Lung (tissue), 16 donors: Measurements from ENCODE around the gene ARL8A. TPM values are rescaled to one million over a fixed set of nuclear protein-coding genes. Genes with fewer than 3 reads are reported as not detected.

Experiments
- ATAC-seq: fragments of 200-7000 bp; cut with Tn5 transposase; one replicate; pipeline ENCODE4 v1.9.1; 2020; ENCODE audit warnings: moderate number of reproducible peaks; ENCODE audit not compliant: insufficient read depth, low FRiP score
- DNase-seq, 3 donors: peaks; one replicate each; pipeline ENCODE4 v3.0.0-alpha.2; 2013 to 2017
- H3K27ac ChIP-seq, 2 donors: one replicate each; pipeline ENCODE4 v1.5.1; 2013; ENCODE audit warnings: mild to moderate bottlenecking in 2 of 2, moderate library complexity in 2 of 2, control low read depth in 1 of 2, inconsistent platforms in 1 of 2, low read depth in 1 of 2, low read length in 1 of 2
- H3K27me3 ChIP-seq, 3 donors: one replicate each; pipeline ENCODE4 v1.5.1; 2013; ENCODE audit warnings: low read length in 2 of 3; ENCODE audit not compliant: control insufficient read depth in 3 of 3, insufficient read depth in 3 of 3
- H3K36me3 ChIP-seq, 4 donors: one replicate each; pipeline ENCODE4 v1.5.1; 2013; ENCODE audit warnings: low read length in 4 of 4, mild to moderate bottlenecking in 1 of 4, moderate library complexity in 1 of 4; ENCODE audit not compliant: control insufficient read depth in 4 of 4, insufficient read depth in 4 of 4
- H3K4me1 ChIP-seq, 5 donors: one replicate each; pipeline ENCODE4 v1.5.1; 2013; ENCODE audit warnings: low read length in 5 of 5, mild to moderate bottlenecking in 2 of 5, moderate library complexity in 1 of 5; ENCODE audit not compliant: control insufficient read depth in 5 of 5, insufficient read depth in 5 of 5
- H3K4me3 ChIP-seq: one replicate; pipeline ENCODE4 v1.5.1; 2013; ENCODE audit warnings: mild to moderate bottlenecking, control low read depth, moderate library complexity
- H3K9ac ChIP-seq, 2 donors: one replicate each; pipeline ENCODE4 v1.5.1; 2013; ENCODE audit warnings: low read length in 2 of 2, control low read depth in 1 of 2; ENCODE audit not compliant: insufficient read depth in 1 of 2
- H3K9me3 ChIP-seq, 4 donors: one replicate each; pipeline ENCODE4 v1.5.1; 2013; ENCODE audit warnings: low read length in 3 of 4, mild to moderate bottlenecking in 1 of 4, moderate library complexity in 1 of 4; ENCODE audit not compliant: control insufficient read depth in 4 of 4, insufficient read depth in 3 of 4
- CTCF ChIP-seq: IDR thresholded peaks from 2 replicates; pipeline ENCODE4 v1.5.1; 2012; ENCODE audit warnings: mild to moderate bottlenecking; ENCODE audit errors: control extremely low read depth, extremely low read depth
- WGBS, 2 donors: extraction: QIAGEN DNeasy Blood & Tissue Kit; methylation state at CpG; one replicate each; pipeline ENCODE4 v1.1.7; 2013; 5-methylcytosine and 5-hydroxymethylcytosine counted together
- long read RNA-seq, 5 donors: transcript quantifications; one replicate each; lab custom pipeline, GENCODE V29; 2026
- polyA plus RNA-seq, 2 donors: library from polyadenylated mRNA; stranded (reverse); fragments of 200-250 nt; gene quantifications; one replicate each; pipeline ENCODE4 v1.2.1, GENCODE V29; 2013
- total RNA-seq, 2 donors: library from RNA; depleted of rRNA in 1 of 2; stranded (reverse); fragments of >200 nt in 1 of 2; gene quantifications; one replicate each; pipeline ENCODE4 v1.2.1, GENCODE V29; 2014 to 2021
- donor health status: control.
- donor health status: control.
- donor health status: Bipolar disorder and iron deficiency.
- donor health status: healthy.
- donor health status: DM: yes; HTN: yes; CAD: no.

ARL8A gene
- total RNA-seq (10 to 100 TPM; 27.8 to 82.0 TPM), polyA plus RNA-seq (10 to 100 TPM; 43.6 to 54.0 TPM)
- long read RNA-seq, donor 1, transcript ARL8A-201 (7 exons, 1,793 nt): major isoform, 18 of 39 reads
- long read RNA-seq, donor 1, partial matches to known transcripts: 20 of 39 reads
- long read RNA-seq, donor 1, other reads (novel, unspliced or antisense): 0 of 39 reads
- long read RNA-seq, donor 2, transcript ARL8A-201 (7 exons, 1,793 nt): major isoform, 11 of 11 reads
- long read RNA-seq, donor 2, partial matches to known transcripts: 0 of 11 reads
- long read RNA-seq, donor 2, other reads (novel, unspliced or antisense): 0 of 11 reads
- long read RNA-seq, donor 3, transcript ARL8A-201 (7 exons, 1,793 nt): major isoform, 13 of 14 reads
- long read RNA-seq, donor 3, partial matches to known transcripts: 0 of 14 reads
- long read RNA-seq, donor 3, other reads (novel, unspliced or antisense): 0 of 14 reads
- long read RNA-seq, donor 4, transcript ARL8A-201 (7 exons, 1,793 nt): major isoform, 7 of 7 reads
- long read RNA-seq, donor 4, partial matches to known transcripts: 0 of 7 reads
- long read RNA-seq, donor 4, other reads (novel, unspliced or antisense): 0 of 7 reads
- long read RNA-seq, donor 5, transcript ARL8A-201 (7 exons, 1,793 nt): major isoform, 19 of 20 reads
- long read RNA-seq, donor 5, partial matches to known transcripts: 0 of 20 reads
- long read RNA-seq, donor 5, other reads (novel, unspliced or antisense): 0 of 20 reads

- DNase-seq: peak; percentile 60 to 73 (median 70)
Observed at GRCh38 chr1:202144402-202145067, at the start of gene ARL8A. TSS of gene ARL8A (minus strand) at chr1:202144737. CDS start at chr1:202144572, 165 bp downstream.

GRCh38 chr1:202194328-202194648 lies 49.8 kb upstream of the ARL8A start:
- DNase-seq: no peak
- H3K27ac ChIP-seq: no peak overlapping the region
- WGBS, 2 donors: 51 to 55% methylated on average over 7 to 11 of the region's 11 CpGs

More at GRCh38 chr1:202144402-202145067, at the start of gene ARL8A:
- peaks cover 0 to 18% (median 3%) of the 10 kb centered on the region in 5 donors for H3K4me1 ChIP-seq
- no peaks in the 10 kb centered on the region for H3K27me3 ChIP-seq
- peak within 1 kb of the TSS; percentile 95 for H3K4me3 ChIP-seq
- TF ChIP-seq CTCF: no peak
- H3K9me3 ChIP-seq: no peaks in the 10 kb centered on the region
- H3K9ac ChIP-seq: peak within 1 kb of the TSS; percentile 31 to 61
- 0 to 1% methylated on average over 61 to 82 of the region's 82 CpGs for WGBS, 2 donors
- H3K36me3 ChIP-seq: no peaks in the 10 kb centered on the region
- peak; percentile 78 for ATAC-seq
- H3K27ac ChIP-seq: peak within 1 kb of the TSS; percentile 95 to 96

GRCh38 chr1:202193614-202194327 lies 49.2 kb upstream of the ARL8A start, which contains the start of gene LGR6:
TSS of gene LGR6 (plus strand) at chr1:202193799. CDS start at chr1:202193990, 191 bp downstream.
- no peak for TF ChIP-seq CTCF
- no peak within 1 kb of the TSS for H3K4me3 ChIP-seq
- 4 to 8% methylated on average over 26 to 61 of the region's 61 CpGs for WGBS, 2 donors
- H3K36me3 ChIP-seq: no peaks in the 10 kb centered on the region
- H3K27ac ChIP-seq: no peak within 1 kb of the TSS
- H3K4me1 ChIP-seq: peaks cover 0 to 6% (median 0%) of the 10 kb centered on the region in 5 donors
- DNase-seq: no peak
- H3K27me3 ChIP-seq: peaks cover 0 to 27% (median 12%) of the 10 kb centered on the region in 3 donors
- no peak for ATAC-seq
- H3K9me3 ChIP-seq: no peaks in the 10 kb centered on the region
- H3K9ac ChIP-seq: no peak within 1 kb of the TSS

More at GRCh38 chr1:202194328-202194648, 49.8 kb upstream of the ARL8A start:
- Histone ChIP-seq H3K4me3 (no peak overlapping the region), H3K36me3 (no peaks in the 10 kb centered on the region), H3K27me3 (peaks cover 0 to 27% (median 12%) of the 10 kb centered on the region in 3 donors), H3K9me3 (no peaks in the 10 kb centered on the region), H3K9ac (no peak overlapping the region), H3K4me1 (peaks cover 0 to 6% (median 0%) of the 10 kb centered on the region in 5 donors)
- TF ChIP-seq CTCF: no peak
- no peak for ATAC-seq
